T47D (cell line): Measurements from ENCODE around the gene BCL2A1.

ENCODE experiments used
- DNase-seq, 2 experiments: peaks; one replicate each; pipeline versions ENCODE4 v3.0.0 to v3.0.0-alpha.2; 2011 to 2012; ENCODE audit warnings: low read depth in 1 of 2, low spot score in 1 of 2
- JUND ChIP-seq: IDR thresholded peaks from 2 replicates; pipeline ENCODE4 v1.6.1; 2012; ENCODE audit warnings: low read depth
- in situ Hi-C: cut with HindIII; loops from 2 replicates; pipeline ENCODE4 v1.10.0; 2016; ENCODE audit warnings: low sequenced_read_pairs, low pct_unique_long_range_greater_than_20kb

The BCL2A1 gene

GRCh38 chr15:79981831-79982455 lies 10.9 kb upstream of the BCL2A1 start:
- in situ Hi-C loops = no loop called here
- no peak for TF ChIP-seq JUND
- no peak for DNase-seq

GRCh38 chr15:79978655-79979514 lies 7.9 kb upstream of the BCL2A1 start:
- no peak for TF ChIP-seq JUND
- no peak for DNase-seq
- in situ Hi-C loops = no loop called here

- TF ChIP-seq JUND = no peak
- no peak for DNase-seq
- in situ Hi-C loops = no loop called here
Observed at GRCh38 chr15:79978260-79978654, 7.3 kb upstream of the BCL2A1 start.

- no peak for TF ChIP-seq JUND
- DNase-seq = no peak
- in situ Hi-C loops = no loop called here
Observed at GRCh38 chr15:79977431-79978054, 6.5 kb upstream of the BCL2A1 start.

GRCh38 chr15:79973456-79974195 lies 2.6 kb upstream of the BCL2A1 start:
- in situ Hi-C loops = no loop called here
- DNase-seq = no peak
- no peak for TF ChIP-seq JUND

GRCh38 chr15:79972863-79973262 lies 1.9 kb upstream of the BCL2A1 start:
- TF ChIP-seq JUND = no peak
- no peak for DNase-seq
- in situ Hi-C loops = no loop called here

GRCh38 chr15:79970181-79970580 lies 815 bp downstream of the BCL2A1 start:
- no peak for TF ChIP-seq JUND
- in situ Hi-C loops = no loop called here
- no peak for DNase-seq

GRCh38 chr15:79969146-79969545 lies 1.9 kb downstream of the BCL2A1 start:
- in situ Hi-C loops = no loop called here
- no peak for DNase-seq
- no peak for TF ChIP-seq JUND

- no peak for DNase-seq
- in situ Hi-C loops = no loop called here
- no peak for TF ChIP-seq JUND
Observed at GRCh38 chr15:79967298-79968182, 3.5 kb downstream of the BCL2A1 start.

- peak; percentile 3; the same call in 1 of the 2 replicates for TF ChIP-seq JUND
- DNase-seq = no peak
- in situ Hi-C loops = no loop called here
Observed at GRCh38 chr15:79966634-79967297, 4.2 kb downstream of the BCL2A1 start.
